ENCODE measurements around the gene CENATAC.
A peak's percentile ranks its signal among the peaks of the same experiment; 100 is the strongest.
"Not testable (repeated sequence)": the region's sequence is repeated elsewhere in the genome, so short reads cannot be mapped to it uniquely, and the experiment has no call there.

Gene CENATAC, protein sequence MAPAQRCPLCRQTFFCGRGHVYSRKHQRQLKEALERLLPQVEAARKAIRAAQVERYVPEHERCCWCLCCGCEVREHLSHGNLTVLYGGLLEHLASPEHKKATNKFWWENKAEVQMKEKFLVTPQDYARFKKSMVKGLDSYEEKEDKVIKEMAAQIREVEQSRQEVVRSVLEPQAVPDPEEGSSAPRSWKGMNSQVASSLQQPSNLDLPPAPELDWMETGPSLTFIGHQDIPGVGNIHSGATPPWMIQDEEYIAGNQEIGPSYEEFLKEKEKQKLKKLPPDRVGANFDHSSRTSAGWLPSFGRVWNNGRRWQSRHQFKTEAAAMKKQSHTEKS

DNA sequence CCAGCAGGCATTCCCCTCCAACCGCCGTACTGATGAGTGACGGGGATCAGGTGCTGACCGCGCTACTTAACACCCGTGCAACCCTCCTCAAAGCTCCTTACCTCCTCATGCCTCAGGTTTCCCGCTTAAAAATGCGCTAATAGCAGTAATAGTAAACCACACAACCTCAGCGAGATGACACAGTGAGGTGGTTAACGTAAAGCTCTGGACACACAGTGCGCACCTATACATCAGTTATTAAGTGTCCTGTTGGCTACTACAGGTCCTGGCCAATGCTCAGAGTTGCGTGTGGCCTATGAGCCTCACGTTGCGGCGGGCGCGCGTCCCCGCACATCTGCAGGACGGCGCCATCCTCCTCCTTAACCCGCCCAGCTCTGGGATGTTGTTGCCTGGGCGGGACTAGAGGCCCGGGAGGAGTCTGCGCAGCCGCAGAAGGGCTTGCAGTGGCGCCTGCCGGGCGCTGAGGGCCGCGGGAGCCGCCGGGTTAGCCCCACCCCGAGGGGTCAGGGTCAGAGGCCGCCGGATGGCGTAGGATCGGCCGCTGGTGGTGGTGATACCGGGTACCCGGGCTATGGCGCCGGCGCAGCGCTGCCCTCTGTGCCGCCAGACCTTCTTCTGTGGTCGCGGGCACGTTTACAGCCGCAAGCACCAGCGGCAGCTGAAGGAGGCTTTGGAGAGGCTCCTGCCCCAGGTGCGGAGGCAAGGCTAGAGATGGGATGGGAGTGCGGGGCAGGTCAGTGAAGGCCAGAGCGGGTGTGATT, at the start of gene CENATAC:
Gene CENATAC (plus strand): TSS at position 512 of the 761 bp plus-strand sequence. CDS start 60 bp downstream, at position 572.
- DNase-seq = peak; percentile 92

DNA sequence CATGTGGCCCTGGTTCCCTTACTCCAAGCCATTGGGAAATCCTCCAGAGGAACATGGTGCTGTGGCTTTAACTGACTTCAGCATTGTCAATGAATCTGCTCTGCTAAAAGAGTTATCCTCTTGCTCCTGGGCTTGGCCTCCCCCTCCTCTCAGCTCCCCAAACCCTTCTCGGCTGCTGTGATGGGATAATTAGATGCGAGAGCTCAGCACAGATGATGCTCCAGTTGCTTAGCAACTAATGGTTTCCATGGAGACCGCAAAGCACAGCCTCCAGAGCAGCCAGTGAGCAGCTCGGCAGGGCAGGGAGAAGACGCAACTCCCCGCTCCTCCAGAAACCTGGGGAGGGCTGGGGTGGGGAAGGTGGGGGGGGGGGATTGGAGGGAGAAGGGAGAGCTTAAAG, 44.7 kb upstream of the CENATAC start:
- no peak for DNase-seq

DNA sequence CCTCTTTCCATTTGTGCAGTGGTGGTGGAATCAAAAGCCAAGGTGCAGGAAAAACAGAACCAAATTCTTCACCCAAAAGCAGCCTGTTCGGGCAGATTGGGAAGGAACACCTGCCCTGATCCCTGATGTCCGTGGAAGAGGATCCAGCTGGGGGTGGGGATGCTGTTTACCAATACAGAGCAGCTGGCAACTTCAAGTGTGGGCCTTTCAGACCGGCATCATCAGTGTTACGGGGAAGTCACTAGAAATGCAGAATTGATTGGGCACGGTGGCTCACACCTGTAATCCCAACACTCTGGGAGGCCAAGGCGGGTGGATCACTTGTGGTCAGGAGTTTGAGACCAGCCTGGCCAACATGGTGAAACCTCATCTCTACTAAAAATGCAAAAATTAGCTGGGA, 44.0 kb upstream of the CENATAC start:
- DNase-seq = not testable (repeated sequence)

DNA sequence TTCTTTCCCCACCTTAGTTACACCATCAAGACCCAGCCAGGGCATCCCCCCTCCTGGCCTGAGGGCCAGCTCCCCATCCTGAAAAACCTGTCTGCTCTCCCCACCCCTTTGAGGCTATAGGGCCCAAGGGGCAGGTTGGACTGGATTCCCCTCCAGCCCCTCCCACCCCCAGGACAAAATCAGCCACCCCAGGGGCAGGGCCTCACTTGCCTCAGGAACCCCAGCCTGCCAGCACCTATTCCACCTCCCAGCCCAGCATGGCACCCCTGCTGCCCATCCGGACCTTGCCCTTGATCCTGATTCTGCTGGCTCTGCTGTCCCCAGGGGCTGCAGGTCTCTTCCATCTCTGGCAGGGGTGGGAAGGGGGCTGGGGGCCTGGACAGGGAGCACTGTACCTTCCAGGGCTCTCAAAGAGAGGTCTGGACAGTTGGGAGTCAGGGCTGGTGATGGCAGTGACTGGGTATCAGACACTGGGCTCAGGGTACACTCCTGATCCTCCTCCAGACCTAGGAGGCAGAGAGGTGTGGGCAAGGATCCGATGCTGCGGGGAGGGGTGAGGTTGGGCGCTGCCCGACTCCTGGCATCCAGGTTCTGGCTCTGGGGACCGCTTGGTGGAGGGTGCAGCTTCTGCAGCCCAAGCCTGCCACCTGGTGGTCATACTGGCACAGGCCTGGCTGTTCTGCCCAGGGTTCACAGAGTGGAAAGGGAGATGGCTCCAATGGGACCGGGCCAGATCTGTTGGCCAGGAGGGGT, 41.7 kb upstream of the CENATAC start, which contains the start of gene UPK2:
Gene UPK2 (plus strand): TSS at position 205 of the 753 bp plus-strand sequence. CDS start 53 bp downstream, at position 258.
- DNase-seq = peak; percentile 91

DNA sequence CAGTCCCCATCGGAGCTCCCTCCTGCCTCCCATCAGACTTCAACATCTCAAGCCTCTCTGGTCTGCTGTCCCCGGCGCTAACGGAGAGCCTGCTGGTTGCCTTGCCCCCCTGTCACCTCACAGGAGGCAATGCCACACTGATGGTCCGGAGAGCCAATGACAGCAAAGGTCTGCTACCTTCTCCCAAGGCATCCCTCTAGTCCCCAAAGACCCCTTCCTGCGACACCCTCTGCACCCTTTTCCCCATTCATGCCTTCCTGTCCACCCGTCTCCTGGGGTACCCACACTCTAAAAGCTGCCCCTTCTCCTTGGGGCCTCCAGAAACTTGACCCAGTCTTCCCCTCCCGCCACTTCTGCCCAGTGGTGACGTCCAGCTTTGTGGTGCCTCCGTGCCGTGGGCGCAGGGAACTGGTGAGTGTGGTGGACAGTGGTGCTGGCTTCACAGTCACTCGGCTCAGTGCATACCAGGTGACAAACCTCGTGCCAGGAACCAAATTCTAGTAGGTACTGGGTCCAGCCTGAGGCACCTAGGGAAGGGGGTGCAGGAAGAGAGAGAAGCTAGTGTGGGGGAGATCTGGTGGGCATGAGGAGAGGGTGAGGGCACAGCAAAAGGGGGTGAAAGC, 41.0 kb upstream of the CENATAC start:
- DNase-seq = no peak

DNA sequence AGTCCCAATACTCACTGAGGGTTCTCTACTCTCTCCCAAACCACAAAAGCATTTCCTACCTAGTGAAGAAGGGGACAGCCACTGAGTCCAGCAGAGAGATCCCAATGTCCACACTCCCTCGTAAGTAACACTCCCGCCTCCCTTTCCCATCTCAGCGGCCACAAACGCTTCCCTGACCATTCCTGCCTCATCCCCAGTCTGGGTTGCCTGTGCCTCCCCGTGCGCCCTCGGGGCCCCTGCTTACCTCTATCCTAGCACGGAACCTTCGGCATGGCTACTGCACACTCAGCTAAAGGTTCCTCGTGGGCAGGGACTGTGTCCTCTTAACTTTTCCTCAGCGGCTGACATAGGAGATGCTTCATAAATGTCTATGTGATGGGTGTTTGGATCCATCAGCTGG, 40.4 kb upstream of the CENATAC start:
- DNase-seq = no peak

DNA sequence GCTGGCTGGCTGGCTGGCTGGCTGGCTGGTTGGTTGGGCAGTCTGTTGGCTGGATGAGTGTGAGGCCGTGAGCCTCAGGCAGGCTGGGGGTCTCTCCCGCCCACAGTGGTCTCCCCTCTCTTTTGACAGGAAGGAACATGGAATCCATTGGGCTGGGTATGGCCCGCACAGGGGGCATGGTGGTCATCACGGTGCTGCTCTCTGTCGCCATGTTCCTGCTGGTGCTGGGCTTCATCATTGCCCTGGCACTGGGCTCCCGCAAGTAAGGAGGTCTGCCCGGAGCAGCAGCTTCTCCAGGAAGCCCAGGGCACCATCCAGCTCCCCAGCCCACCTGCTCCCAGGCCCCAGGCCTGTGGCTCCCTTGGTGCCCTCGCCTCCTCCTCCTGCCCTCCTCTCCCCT, 40.0 kb upstream of the CENATAC start:
- no peak for DNase-seq

DNA sequence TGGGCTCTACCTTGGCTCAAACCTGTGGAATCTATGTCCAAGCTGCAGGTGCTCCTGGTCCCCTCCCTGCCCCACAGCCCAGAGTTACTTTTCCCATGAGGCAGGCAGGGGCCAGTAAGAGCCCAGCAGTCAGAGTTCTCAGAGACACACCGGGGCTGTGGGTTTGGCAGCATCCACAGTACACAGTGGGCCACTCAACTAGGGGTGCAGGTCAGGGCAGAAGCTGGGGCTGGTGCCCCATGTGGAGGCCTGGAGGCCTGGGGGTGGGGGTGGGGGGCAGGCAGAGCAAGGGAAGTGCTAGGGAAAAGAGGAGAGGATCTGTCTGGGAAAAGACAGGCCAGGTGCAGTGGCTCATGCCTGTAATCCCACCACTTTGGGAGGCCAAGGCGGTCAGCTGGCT, 39.4 kb upstream of the CENATAC start:
- no peak for DNase-seq

DNA sequence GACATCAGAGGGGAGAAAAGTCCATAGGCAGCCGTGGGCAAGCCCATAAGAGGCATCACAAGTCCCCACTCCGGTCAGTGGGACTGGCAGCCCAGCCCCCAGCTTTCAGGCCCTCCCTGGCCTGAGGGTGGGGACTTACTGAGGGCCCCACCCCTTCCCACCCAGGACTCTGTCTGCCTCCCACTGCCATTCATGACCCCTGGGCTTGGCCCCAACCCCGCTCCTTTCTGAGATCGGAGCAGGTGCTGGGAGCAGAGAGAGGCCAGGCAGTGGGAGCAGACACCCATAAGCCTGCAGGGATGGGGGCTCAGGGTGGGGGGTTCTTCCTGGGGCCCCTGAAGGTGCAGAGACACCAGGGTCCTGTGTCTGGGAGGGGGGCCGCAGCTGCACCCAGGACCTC, 36.7 kb upstream of the CENATAC start:
- DNase-seq = no peak

DNA sequence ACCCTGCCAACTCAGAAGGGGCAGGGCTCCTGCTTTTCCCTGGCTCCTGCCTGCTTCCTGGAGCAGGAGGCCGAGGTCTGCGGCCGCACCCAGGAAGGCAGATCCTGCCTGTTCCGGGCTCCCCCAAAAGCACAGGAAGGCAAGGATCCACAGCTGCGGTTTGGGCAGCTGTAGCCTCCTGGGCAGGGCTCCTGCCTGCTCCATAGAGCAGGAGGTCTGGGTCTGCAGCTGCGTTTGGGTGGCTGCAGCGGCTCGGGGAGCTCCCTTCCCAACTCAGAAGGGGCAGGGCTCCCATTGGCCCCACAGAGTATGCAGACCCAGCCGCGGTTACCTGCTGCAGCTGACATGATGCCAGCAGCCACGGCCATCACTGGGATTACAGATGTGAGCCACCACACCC, 36.3 kb upstream of the CENATAC start:
- DNase-seq = no peak

DNA sequence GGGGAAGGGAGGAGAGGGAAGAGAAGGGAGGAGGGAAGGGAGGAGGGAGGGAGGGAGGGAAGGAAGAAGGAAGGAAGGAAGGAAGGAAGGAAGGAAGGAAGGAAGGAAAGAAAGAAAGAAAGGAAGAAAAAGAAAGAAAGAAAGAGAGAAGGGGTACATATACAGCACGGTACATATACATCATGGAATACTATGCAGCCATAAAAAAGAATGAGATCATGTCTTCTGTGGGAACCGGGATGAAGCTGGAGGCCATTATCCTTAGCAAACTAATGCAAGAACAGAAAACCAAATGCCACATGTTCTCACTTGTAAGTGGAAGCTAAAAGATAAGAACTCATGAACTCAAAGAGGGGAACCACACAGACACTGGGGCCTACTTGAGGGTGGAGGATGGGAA, 28.4 kb upstream of the CENATAC start:
- DNase-seq = not testable (repeated sequence)

DNA sequence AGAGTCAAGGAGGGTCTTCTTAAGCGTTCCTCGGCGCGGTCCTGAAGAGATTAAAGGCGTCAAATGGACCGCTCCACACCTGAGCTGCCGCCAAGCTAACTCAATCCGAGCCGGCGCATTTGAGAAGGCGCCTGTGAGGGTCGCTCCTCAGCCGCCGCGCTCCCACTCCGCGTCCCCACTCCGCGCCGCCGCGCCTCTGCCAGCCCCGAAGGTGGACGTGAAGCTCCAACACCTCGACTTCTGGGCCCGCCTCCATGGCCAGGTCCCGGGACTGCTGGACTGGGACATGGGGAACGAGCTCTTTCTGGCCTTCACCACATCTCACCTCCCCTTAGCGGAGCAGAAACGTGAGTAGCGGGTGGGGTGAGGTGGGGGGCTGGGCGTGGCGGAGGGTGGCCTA, 26.3 kb upstream of the CENATAC start, which contains the start of gene FOXR1:
Gene FOXR1 (plus strand): TSS at position 116 of the 400 bp plus-strand sequence. CDS start 171 bp downstream, at position 287.
- DNase-seq = no peak

DNA sequence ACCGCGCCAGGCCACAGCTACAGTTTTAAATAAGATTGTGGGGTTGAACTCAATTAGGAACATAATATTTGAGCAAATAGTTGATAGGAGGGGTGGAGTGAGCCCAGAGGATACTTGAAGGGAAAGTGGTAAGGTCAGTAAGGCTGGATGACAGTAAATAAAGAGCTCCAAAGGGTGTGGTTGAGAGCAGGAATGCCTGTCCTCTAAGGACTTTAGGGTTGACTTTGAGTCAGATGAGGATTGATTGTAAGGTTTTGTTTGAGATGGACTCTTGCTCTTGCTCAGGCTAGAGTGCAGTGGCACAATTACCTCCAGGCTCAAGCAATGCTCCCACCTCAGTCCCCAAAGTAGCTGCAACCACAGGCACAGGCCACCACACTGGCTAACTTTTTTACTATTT, 24.0 kb upstream of the CENATAC start:
- no peak for DNase-seq

DNA sequence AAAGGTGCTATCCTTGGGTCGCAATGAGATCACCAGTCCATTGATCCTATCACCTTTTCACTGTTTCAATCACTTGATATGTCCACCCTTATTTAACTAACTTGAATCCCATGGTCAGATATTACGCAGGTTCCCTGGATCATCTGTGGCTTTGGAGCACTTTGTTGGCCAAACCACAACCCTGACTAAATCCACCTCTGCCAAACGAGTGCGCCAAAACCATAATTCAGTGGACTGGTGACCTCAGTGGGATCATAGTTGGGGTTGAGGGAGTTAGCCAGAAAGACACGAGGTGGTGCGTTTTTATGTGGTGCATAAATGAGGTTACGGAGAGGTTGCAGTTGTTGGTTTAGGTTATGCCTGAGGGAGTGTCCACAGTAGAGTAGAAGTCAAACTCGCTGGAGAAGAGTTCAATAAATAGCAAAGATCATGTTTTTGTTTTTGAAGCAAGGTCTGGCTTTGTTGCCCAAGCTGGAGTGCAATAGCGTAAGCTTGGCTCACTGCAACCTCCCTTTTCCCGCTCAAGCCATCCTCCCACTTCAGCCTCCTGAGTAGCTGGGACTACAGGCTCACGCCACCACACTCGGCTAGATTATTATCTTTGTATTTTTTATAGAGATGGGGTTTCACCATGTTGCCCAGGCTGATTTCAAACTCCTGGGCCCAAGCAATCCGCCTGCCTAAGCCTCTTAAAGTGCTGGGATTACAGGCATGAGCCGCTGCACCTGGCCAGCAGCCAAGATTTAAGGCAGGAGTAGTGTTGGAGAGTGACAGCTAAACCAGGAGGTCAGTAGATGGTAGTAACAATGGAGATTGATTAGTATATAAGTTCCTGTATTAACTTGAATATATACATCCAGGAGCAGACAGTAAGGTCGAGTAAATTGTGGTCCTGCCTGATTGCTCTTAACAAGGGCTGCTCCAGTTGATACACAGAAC, 21.9 kb upstream of the CENATAC start:
- DNase-seq = no peak

DNA sequence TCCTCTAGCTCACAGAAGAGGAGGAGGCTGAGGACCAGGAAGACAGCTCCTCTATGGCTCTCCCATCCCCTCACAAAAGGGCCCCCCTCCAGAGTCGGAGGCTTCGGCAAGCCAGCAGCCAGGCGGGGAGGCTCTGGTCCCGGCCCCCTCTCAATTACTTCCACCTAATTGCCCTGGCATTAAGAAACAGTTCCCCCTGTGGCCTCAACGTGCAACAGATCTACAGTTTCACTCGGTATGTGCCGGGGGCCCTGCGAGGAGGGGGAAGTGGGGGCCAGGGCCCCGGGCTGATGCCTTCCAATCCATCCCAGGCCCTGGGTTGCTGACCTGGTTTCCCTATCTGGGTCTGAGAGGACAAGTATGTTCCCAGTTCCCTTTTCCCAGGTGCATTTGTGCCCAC, 18.5 kb upstream of the CENATAC start:
- DNase-seq = no peak

DNA sequence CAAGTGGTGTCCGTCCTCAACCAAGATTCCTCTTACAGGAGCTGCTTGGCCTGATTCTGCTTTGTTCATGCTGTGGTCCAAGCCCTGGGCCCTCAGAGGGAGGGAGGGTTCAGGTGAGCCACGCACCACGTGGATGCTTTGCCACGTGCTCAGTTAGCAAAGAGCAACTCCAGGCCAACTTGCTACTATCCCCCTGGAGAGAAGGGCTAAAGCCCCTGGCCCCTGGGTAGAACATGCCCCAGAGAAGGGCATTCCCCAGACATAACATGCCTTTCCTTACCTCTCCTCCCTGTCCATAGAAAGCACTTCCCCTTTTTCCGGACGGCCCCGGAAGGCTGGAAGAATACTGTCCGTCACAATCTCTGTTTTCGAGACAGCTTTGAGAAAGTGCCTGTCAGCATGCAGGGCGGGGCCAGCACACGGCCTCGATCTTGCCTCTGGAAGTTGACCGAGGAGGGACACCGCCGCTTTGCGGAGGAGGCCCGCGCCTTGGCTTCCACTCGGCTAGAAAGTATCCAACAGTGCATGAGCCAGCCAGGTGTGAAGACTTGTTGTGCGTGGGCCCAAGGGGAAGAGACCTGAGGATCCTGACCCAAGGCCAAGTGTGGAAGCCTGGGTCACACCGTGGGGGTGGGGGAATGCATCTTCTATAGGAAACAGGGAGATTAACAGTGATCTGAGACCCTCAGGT, 17.6 kb upstream of the CENATAC start:
- no peak for DNase-seq

DNA sequence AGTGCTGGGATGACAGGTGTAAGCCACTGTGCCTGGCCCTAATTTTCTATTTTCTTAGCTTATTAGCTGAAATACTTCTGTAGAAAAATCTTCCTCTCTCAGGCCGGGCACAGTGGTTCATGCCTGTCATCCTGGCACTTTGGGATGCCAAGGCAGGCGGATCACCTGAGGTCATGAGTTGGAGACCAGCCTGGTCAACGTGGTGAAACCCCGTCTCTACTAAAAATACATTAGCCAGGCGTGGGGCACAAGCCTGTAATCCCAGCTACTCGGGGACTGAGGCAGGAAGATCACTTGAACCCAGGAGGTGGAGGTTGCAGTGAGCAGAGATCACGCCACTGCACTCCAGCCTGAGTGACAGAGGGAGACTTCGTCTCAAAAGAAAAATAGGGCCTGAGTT, 13.6 kb upstream of the CENATAC start:
- not testable (repeated sequence) for DNase-seq

DNA sequence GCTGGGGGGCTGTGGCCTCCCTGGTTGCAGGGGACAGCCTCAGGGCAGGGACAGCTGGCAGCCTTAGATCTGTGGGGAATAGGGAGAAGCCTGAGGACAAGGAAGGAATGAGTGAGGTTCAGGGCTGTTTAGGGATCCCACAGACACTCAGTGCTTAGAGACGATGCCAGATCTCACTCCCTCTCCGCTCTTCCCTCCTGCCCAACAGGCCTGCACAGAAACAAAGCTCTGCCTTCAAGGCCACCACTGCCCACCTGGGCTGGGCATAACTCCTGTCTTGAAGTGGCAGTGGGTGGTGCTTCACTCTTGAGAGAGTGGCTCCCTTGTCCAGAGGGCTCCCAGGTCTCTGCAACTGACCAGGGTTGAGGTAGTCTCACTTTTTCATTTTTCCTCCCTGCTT, 13.1 kb upstream of the CENATAC start:
- no peak for DNase-seq

DNA sequence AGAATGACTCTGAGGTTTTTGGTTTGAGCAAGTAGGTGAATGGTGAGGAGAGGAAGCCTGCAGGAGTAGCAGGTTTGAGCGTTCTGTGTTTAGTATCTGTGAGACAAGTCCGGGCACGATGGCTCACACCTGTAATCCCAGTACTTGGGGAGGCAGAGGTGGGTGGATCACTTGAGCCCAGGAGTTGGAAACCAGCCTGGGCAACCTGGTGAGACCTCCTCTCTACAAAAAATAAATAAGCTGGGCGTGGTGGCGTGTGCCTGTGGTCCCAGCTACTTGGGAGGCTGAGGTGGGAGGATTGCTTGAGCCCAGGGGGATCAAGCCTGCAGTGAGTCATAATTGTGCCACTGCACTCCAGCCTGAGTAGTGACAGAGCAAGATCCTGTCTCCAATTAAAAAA, 9.7 kb upstream of the CENATAC start:
- no peak for DNase-seq

DNA sequence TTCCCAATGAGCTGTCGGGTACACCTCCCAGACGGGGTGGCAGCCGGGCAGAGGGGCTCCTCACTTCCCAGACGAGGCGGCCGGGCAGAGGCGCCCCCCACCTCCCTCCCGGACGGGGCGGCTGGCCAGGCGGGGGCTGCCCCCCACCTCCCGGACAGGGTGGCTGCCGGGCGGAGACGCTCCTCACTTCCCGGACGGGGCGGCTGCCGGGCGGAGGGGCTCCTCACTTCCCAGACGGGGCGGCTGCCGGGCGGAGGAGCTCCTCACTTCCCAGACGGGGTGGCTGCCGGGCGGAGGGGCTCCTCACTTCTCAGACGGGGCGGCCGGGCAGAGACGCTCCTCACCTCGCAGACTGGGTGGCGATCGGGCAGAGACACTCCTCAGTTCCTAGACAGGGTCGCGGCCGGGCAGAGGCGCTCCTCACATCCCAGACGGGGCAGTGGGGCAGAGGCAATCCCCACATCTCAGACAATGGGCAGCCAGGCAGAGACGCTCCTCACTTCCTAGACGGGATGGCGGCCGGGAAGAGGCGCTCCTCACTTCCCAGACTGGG, 6.4 kb upstream of the CENATAC start:
- not testable (repeated sequence) for DNase-seq

All from right forelimb (tissue), 1 donor.